Fibroblast of mammary gland (primary cell): Measurements from ENCODE around the gene OSBPL7.
"Not testable (repeated sequence)": the region's sequence is repeated elsewhere in the genome, so short reads cannot be mapped to it uniquely, and the experiment has no call there.

Experiments
- DNase-seq: peaks from one replicate; pipeline ENCODE4 v3.0.0-alpha.2; 2010; ENCODE audit warnings: low read depth
- H3K4me3 ChIP-seq: 2 replicates; pipeline ENCODE4 v1.5.1; 2011; ENCODE audit warnings: low read depth, mild to moderate bottlenecking, low read length, moderate library complexity; ENCODE audit not compliant: control insufficient read depth
- TF ChIP-seq, protein P1 (sequence below): conservative IDR thresholded peaks from 2 replicates; pipeline ENCODE4 v1.5.1; 2011; ENCODE audit warnings: low read depth, low read length, inconsistent platforms; ENCODE audit not compliant: control insufficient read depth, insufficient read depth

The OSBPL7 gene

DNA sequence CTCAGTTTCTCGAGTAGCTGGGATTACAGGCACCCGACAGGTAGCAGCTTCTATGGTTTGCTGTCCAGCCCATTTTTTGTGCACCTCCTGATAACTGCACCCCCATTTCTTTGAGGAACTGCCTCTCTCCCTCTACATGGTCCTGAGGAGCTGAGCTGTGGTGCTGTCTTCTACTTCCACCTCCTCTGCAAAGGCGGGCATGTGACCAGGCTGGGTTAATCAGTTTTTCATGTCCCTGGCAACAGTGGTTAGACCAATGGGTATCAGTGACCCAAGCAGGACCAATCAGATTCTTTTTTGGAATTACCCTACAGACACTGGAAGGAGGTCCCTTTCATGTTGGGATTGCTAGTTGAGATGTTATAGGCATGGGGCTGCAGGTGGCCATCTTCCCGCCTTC is 47.3 kb downstream of the OSBPL7 start:
- TF ChIP-seq, protein P1, sequence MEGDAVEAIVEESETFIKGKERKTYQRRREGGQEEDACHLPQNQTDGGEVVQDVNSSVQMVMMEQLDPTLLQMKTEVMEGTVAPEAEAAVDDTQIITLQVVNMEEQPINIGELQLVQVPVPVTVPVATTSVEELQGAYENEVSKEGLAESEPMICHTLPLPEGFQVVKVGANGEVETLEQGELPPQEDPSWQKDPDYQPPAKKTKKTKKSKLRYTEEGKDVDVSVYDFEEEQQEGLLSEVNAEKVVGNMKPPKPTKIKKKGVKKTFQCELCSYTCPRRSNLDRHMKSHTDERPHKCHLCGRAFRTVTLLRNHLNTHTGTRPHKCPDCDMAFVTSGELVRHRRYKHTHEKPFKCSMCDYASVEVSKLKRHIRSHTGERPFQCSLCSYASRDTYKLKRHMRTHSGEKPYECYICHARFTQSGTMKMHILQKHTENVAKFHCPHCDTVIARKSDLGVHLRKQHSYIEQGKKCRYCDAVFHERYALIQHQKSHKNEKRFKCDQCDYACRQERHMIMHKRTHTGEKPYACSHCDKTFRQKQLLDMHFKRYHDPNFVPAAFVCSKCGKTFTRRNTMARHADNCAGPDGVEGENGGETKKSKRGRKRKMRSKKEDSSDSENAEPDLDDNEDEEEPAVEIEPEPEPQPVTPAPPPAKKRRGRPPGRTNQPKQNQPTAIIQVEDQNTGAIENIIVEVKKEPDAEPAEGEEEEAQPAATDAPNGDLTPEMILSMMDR: no peak

DNA sequence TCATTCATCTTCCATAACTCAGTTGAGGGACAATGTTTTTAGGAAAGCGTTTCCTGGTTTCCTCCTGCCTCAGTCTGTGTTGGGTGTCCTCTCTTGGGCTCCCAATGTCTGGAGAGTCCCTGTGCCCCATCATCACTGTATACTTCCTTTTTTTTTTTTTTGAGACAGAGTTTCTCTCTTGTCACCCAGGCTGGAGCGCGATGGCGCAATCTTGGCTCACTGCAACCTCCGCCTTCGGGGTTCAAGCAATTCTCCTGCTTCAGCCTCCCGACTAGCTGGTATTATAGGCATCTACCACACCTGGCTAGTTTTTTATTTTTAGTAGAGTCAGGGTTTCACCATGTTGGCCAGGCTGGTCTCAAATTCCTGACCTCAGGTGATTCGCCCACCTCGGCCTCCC is 47.9 kb downstream of the OSBPL7 start:
- DNase-seq, H3K4me3 ChIP-seq: not testable (repeated sequence)

More for the DNA sequence above, 47.3 kb downstream of the OSBPL7 start:
- no peak overlapping the region for H3K4me3 ChIP-seq
- no peak for DNase-seq

DNA sequence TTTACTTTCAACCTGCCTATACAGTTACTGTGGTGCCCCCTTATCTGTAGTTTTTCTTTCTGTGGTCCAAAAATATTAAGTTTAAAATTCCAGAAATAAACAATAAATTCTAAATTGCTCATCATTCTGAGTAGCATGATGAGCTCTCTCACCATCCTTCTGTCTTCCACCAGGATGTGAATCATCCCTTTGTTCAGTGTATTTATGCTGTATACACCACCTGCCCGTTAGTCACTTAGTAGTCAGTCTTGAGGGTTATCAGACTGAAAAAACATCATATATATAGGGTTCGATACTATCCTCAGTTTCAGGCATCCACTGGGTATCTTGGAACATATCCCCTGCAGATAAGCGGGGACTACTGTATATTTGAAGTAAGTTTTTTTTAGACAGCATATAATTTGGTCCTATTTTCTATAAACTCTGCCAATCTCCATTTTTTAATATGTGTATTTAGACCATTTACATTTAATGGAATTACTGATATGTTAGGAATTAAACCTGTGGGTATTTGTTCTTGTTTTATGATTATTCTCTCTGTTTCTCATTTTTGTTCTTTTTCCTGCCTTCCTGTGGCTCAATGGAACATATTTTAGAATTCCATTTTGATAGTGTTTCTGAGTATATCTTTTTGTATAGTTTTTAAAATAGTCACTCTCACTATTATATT is 57.5 kb downstream of the OSBPL7 start:
- peak; percentile 73 for DNase-seq
- TF ChIP-seq, protein P1: no peak
- H3K4me3 ChIP-seq: no peak overlapping the region

DNA sequence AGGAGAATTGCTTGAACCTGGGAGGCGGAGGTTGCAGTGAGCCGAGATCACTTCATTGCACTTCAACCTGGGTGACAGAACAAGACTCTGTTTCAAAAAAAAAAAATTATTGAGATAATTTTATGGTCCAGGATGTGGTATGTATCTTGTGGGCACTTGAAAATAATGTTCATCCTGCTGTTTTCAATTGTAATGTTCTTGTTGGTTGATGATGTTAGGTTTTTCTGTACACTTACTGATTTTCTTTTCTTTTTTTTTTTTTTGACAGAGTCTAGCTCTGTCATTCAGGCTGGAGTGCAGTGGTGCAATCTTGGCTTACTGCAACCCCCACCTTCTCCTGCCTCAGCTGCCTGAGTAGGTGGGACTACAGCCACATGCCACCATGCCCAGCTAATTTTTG is 58.9 kb downstream of the OSBPL7 start:
- no peak overlapping the region for H3K4me3 ChIP-seq
- TF ChIP-seq, protein P1: no peak
- DNase-seq: no peak

DNA sequence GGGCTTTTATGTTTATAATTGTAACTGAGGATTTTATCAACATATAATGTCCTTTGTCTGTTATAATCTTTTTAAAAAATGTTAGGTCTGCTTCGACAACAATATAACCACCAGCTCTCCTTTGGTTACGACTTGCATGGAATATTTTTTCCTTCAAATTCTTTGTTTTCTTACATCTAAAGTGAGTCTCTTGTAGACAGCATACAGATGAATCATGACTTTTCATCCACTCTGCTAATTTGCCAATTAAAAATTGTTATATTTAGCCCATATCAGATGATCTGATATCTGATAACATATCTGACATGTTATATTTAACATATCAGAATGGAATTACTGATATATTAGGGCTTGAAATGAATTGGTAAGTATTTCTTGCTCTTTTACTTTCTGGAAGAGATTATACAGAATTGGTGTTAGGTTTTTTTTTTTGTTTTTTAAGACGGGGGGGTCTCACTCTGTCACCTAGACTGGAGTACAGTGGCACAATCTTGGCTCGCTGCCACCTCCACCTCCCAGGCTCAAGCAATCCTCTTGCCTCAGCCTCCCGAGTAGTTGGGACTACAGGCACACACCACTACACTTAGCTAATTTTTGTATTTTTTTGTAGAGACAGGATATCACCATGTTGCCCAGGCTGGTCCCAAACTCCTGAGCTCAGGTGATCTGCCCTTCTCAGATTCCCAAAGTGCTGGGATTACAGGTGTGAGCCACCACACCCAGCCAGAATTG is 61.0 kb downstream of the OSBPL7 start:
- no peak overlapping the region for H3K4me3 ChIP-seq
- TF ChIP-seq, protein P1: no peak
- DNase-seq: no peak

DNA sequence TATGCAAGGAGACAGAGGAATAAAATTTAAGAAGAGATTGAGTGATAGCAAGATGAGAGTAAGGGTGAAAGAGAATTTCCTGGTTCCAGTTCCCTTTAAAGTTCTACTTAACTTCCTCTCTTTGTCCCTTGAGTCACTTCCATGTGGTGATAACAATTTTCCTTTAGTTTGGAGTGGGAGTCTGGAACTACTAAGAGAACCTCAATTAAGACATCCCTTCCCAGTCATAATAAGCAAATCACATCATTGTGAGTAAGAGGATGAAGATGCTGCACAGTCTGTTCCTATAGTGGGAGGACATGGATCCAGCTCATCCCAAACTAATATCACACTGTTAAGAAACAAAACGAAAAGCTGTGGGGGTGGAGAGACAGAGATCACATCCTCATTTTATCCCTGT is 64.2 kb downstream of the OSBPL7 start:
- TF ChIP-seq, protein P1: no peak
- peak; percentile 86 for DNase-seq
- no peak overlapping the region for H3K4me3 ChIP-seq
